ENCODE data around the gene CCDC171.

GRCh38 chr9:16001856-16002255 lies 449.0 kb downstream of the CCDC171 start:
- TF ChIP-seq, protein P1, sequence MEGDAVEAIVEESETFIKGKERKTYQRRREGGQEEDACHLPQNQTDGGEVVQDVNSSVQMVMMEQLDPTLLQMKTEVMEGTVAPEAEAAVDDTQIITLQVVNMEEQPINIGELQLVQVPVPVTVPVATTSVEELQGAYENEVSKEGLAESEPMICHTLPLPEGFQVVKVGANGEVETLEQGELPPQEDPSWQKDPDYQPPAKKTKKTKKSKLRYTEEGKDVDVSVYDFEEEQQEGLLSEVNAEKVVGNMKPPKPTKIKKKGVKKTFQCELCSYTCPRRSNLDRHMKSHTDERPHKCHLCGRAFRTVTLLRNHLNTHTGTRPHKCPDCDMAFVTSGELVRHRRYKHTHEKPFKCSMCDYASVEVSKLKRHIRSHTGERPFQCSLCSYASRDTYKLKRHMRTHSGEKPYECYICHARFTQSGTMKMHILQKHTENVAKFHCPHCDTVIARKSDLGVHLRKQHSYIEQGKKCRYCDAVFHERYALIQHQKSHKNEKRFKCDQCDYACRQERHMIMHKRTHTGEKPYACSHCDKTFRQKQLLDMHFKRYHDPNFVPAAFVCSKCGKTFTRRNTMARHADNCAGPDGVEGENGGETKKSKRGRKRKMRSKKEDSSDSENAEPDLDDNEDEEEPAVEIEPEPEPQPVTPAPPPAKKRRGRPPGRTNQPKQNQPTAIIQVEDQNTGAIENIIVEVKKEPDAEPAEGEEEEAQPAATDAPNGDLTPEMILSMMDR (IDR thresholded peaks at IDR 0.05), result no peak
- TF ChIP-seq POLR2A (IDR thresholded peaks at IDR 0.05; ENCODE audit: low read depth) (no peak), EP300 (IDR thresholded peaks at IDR 0.05) (no peak), POLR2AphosphoS5 (IDR thresholded peaks at IDR 0.05) (no peak)

Data from esophagus muscularis mucosa (tissue), 4 donors.